ENCODE measurements around the gene TTLL10. TPM values are rescaled to one million over a fixed set of nuclear protein-coding genes. Genes with fewer than 3 reads are reported as not detected.

Gene TTLL10
- total and polyA plus RNA-seq, 2 donors from 2014 or later = 1.5 TPM; not detected in 1

- TF ChIP-seq CTCF (IDR thresholded peaks at IDR 0.05; ENCODE audit: borderline replicate concordance, extremely low read depth, insufficient read depth) = no peak
- Histone ChIP-seq H3K9me3 (ENCODE audit: control insufficient read depth in 2 of 3, insufficient read depth in 1 of 3, low read length in 3 of 3) (no peaks in the 10 kb centered on the region), H3K27me3 (ENCODE audit: control insufficient read depth, insufficient read depth, low read length) (no peaks in the 10 kb centered on the region), H3K4me1 (ENCODE audit: control insufficient read depth in 2 of 3, insufficient read depth in 2 of 3, low read depth in 1 of 3, low read length in 3 of 3) (no peaks in the 10 kb centered on the region), H3K9ac (ENCODE audit: low read length in 3 of 3) (no peak overlapping the region), H3K36me3 (ENCODE audit: control insufficient read depth in 2 of 3, insufficient read depth in 3 of 3, low read length in 3 of 3) (peaks cover 4 to 28% (median 17%) of the 10 kb centered on the region in 3 donors), H3K27ac (ENCODE audit: low read depth in 2 of 2, low read length in 2 of 2) (no peak overlapping the region), H3K4me3 (ENCODE audit: low read length in 3 of 3) (no peak overlapping the region)
- DNase-seq (no peak), FAIRE-seq (no peak)
- intact Hi-C loops (cut with DNase I) = no loop called here
Observed at GRCh38 chr1:1220197-1220596, 46.5 kb downstream of the TTLL10 start.

GRCh38 chr1:1221887-1222574 is 48.4 kb downstream of the TTLL10 start:
- intact Hi-C loops (cut with DNase I) = no loop called here
- H3K36me3 ChIP-seq (ENCODE audit: control insufficient read depth in 2 of 3, insufficient read depth in 3 of 3, low read length in 3 of 3) = peaks cover 4 to 33% (median 21%) of the 10 kb centered on the region in 3 donors

GRCh38 chr1:1222575-1223225 is 49.0 kb downstream of the TTLL10 start:
- H3K4me3 ChIP-seq (ENCODE audit: low read length in 3 of 3) = no peak overlapping the region
- no peak overlapping the region for H3K27ac ChIP-seq (ENCODE audit: low read depth in 2 of 2, low read length in 2 of 2)
- no peak overlapping the region for H3K9ac ChIP-seq (ENCODE audit: low read length in 3 of 3)
- no peaks in the 10 kb centered on the region for H3K27me3 ChIP-seq (ENCODE audit: control insufficient read depth, insufficient read depth, low read length)
- no peaks in the 10 kb centered on the region for H3K4me1 ChIP-seq (ENCODE audit: control insufficient read depth in 2 of 3, insufficient read depth in 2 of 3, low read depth in 1 of 3, low read length in 3 of 3)
- peaks cover 4 to 33% (median 25%) of the 10 kb centered on the region in 3 donors for H3K36me3 ChIP-seq (ENCODE audit: control insufficient read depth in 2 of 3, insufficient read depth in 3 of 3, low read length in 3 of 3)
- H3K9me3 ChIP-seq (ENCODE audit: control insufficient read depth in 2 of 3, insufficient read depth in 1 of 3, low read length in 3 of 3) = no peaks in the 10 kb centered on the region
- intact Hi-C loops (cut with DNase I) = no loop called here
- no peak for TF ChIP-seq CTCF (IDR thresholded peaks at IDR 0.05; ENCODE audit: borderline replicate concordance, extremely low read depth, insufficient read depth)
- DNase-seq = no peak
- no peak for FAIRE-seq

More at GRCh38 chr1:1221887-1222574, 48.4 kb downstream of the TTLL10 start:
- Histone ChIP-seq H3K27ac (ENCODE audit: low read depth in 2 of 2, low read length in 2 of 2) (no peak overlapping the region), H3K4me1 (ENCODE audit: control insufficient read depth in 2 of 3, insufficient read depth in 2 of 3, low read depth in 1 of 3, low read length in 3 of 3) (no peaks in the 10 kb centered on the region), H3K4me3 (ENCODE audit: low read length in 3 of 3) (no peak overlapping the region), H3K27me3 (ENCODE audit: control insufficient read depth, insufficient read depth, low read length) (no peaks in the 10 kb centered on the region), H3K9me3 (ENCODE audit: control insufficient read depth in 2 of 3, insufficient read depth in 1 of 3, low read length in 3 of 3) (no peaks in the 10 kb centered on the region), H3K9ac (ENCODE audit: low read length in 3 of 3) (no peak overlapping the region)
- no peak for TF ChIP-seq CTCF (IDR thresholded peaks at IDR 0.05; ENCODE audit: borderline replicate concordance, extremely low read depth, insufficient read depth)
- FAIRE-seq (no peak), DNase-seq (no peak)

Data from kidney (tissue), 14 donors.